Right kidney (tissue), 9 donors: Measurements from ENCODE around the gene EIF5A2.
A peak's percentile ranks its signal among the peaks of the same experiment; 100 is the strongest.
"Not testable (repeated sequence)": the region's sequence is repeated elsewhere in the genome, so short reads cannot be mapped to it uniquely, and the experiment has no call there.

Source experiments
- DNase-seq: peaks from one replicate; pipeline ENCODE4 v3.0.0-alpha.2; 2016
- long read RNA-seq, 8 donors: transcript quantifications; one replicate each; lab custom pipeline, GENCODE V29; 2026

EIF5A2 gene
- long read RNA-seq, donor 1, full-length matches to known transcripts = 2 of 2 reads
- long read RNA-seq, donor 1, partial matches to known transcripts = 0 of 2 reads
- long read RNA-seq, donor 1, other reads (novel, unspliced or antisense) = 0 of 2 reads
- long read RNA-seq, donor 2, full-length matches to known transcripts = 1 of 1 reads
- long read RNA-seq, donor 2, partial matches to known transcripts = 0 of 1 reads
- long read RNA-seq, donor 2, other reads (novel, unspliced or antisense) = 0 of 1 reads
- long read RNA-seq, donor 3, full-length matches to known transcripts = 3 of 3 reads
- long read RNA-seq, donor 3, partial matches to known transcripts = 0 of 3 reads
- long read RNA-seq, donor 3, other reads (novel, unspliced or antisense) = 0 of 3 reads
- long read RNA-seq, donor 4, full-length matches to known transcripts = 1 of 1 reads
- long read RNA-seq, donor 4, partial matches to known transcripts = 0 of 1 reads
- long read RNA-seq, donor 4, other reads (novel, unspliced or antisense) = 0 of 1 reads
- long read RNA-seq, donor 5, full-length matches to known transcripts = 1 of 1 reads
- long read RNA-seq, donor 5, partial matches to known transcripts = 0 of 1 reads
- long read RNA-seq, donor 5, other reads (novel, unspliced or antisense) = 0 of 1 reads
- long read RNA-seq, donor 6, full-length matches to known transcripts = 1 of 1 reads
- long read RNA-seq, donor 6, partial matches to known transcripts = 0 of 1 reads
- long read RNA-seq, donor 6, other reads (novel, unspliced or antisense) = 0 of 1 reads
- long read RNA-seq, donor 7, full-length matches to known transcripts = 5 of 5 reads
- long read RNA-seq, donor 7, partial matches to known transcripts = 0 of 5 reads
- long read RNA-seq, donor 7, other reads (novel, unspliced or antisense) = 0 of 5 reads
- long read RNA-seq, donor 8 = 0 reads

- DNase-seq = peak; percentile 88
Observed at GRCh38 chr3:170908235-170909116, at the start of gene EIF5A2. Gene EIF5A2 (minus strand): TSS chr3:170908637. CDS start chr3:170907806, 831 bp downstream.

- no peak for DNase-seq
Observed at GRCh38 chr3:170956647-170957046, 48.2 kb upstream of the EIF5A2 start.

DNA sequence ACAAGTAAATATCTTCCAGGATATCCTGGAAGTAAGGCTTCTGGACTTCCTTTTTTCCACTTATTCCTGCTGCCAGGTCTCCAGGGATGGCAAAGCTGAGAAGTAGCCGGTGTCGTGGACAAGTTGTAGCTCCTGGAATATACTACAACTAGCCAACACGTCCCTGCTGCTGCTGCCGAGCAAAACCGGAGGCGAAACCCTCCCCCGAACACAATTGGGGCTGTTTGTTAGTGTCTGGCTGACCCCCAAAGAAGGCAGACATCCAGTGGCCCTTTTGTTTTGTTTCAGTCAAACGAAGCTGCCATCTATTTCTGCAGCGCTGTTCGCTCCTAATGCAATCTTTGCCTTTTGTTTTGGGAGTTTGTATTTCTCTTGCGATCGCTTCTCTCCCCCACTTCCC is 45.3 kb upstream of the EIF5A2 start:
- no peak for DNase-seq

DNA sequence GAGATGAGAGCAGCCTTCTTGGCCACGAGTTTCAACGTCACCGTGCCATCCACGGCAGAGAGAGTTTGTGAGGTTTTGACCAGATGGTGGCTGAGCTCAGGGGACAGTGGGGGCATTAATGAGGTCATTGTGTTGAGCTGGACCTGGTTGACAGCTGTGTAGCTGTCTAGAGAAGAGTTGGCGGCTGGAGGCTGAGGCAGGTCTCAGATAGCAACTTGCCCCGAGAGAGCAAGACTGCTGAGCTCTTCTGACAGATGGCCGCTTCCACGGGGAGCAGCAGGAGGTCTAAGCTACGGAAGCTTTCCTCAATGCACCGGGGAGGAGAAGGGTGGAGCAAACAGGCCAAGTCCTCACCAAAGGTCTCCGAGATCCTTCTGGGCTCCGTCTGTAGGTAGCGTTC is 44.8 kb upstream of the EIF5A2 start:
- no peak for DNase-seq

DNA sequence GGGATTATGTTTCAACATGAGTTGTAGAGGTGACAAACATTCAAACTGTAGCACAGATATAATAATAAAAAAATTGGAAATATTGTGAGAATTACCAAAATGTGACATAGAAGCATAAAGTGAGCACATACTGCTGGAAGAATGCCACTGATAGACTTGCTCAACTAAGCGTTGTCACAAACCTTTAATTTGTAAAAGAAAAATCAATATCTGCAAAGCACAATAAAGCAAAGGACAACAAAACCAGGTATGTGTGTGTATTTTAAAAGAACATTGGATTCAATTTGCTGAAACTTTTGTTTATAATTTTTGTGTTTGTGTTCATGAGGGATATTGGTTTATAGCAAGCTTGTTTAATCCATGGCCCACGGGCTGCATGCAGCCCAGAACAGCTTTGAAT is 40.8 kb upstream of the EIF5A2 start:
- DNase-seq = no peak

- DNase-seq = no peak
Observed at GRCh38 chr3:170947018-170947769, 38.8 kb upstream of the EIF5A2 start.

GRCh38 chr3:170942011-170942410 is 33.6 kb upstream of the EIF5A2 start:
- DNase-seq = no peak

- no peak for DNase-seq
Observed at GRCh38 chr3:170941551-170941950, 33.1 kb upstream of the EIF5A2 start.

DNA sequence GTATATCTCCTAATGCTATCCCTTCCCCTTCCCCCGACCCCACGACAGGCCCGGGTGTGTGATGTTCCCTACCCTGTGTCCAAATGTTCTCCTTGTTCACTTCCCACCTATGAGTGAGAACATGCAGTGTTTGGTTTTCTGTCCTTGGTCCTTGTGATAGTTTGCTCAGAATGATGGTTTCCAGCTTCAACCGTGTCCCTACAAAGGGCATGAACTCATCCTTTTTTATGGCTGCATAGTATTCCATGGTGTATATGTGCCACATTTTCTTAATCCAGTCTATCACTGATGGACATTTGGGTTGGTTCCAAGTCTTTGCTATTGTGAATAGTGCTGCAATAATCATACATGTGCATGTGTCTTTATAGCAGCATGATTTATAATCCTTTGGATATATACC is 24.6 kb upstream of the EIF5A2 start:
- not testable (repeated sequence) for DNase-seq

- DNase-seq = not testable (repeated sequence)
Observed at GRCh38 chr3:170923553-170923952, 15.1 kb upstream of the EIF5A2 start.

GRCh38 chr3:170918715-170919114 is 10.3 kb upstream of the EIF5A2 start:
- DNase-seq = no peak

- DNase-seq = no peak
Observed at GRCh38 chr3:170914690-170915089, 6.3 kb upstream of the EIF5A2 start.

GRCh38 chr3:170914212-170914611 is 5.8 kb upstream of the EIF5A2 start:
- DNase-seq = no peak

GRCh38 chr3:170911051-170911450 is 2.6 kb upstream of the EIF5A2 start:
- DNase-seq = no peak

DNA sequence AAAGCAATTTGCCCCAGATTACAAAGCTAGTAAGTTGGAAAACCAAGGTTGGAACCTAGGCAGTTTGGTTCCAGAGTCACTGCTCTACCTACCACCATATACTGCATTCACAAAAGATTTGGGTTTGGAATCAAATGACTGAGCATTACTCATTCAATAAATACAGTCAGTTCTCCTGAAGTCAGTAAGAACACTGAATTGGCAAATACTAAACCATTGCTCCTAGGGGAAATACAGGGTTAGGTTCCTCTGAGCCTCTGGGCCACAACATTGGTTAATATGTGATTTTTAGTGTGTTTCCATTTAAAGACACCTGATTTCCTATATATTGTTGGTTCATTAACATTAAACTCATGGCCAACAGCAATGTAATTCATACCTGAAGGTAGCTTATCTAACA is 2.1 kb upstream of the EIF5A2 start:
- no peak for DNase-seq

- no peak for DNase-seq
Observed at GRCh38 chr3:170909129-170909903, 879 bp upstream of the EIF5A2 start.

GRCh38 chr3:170907637-170908234 is 701 bp downstream of the EIF5A2 start:
- peak; percentile 56 for DNase-seq

GRCh38 chr3:170905862-170906261 is 2.6 kb downstream of the EIF5A2 start:
- no peak for DNase-seq

- DNase-seq = no peak
Observed at GRCh38 chr3:170903123-170903522, 5.3 kb downstream of the EIF5A2 start.

- no peak for DNase-seq
Observed at GRCh38 chr3:170899455-170899854, 9.0 kb downstream of the EIF5A2 start.
